K562 (cell line): Measurements from ENCODE around the gene CDR2L. TPM values are rescaled to one million over a fixed set of nuclear protein-coding genes. Genes with fewer than 3 reads are reported as not detected.

Experiments used
- BACH1 ChIP-seq: fragments of 200-800 bp; sonication (Bioruptor generic); IDR thresholded peaks from 2 replicates; pipeline ENCODE4 v1.6.1; 2016; ENCODE audit warnings: missing genetic modification characterization, missing compliant biosample characterization
- E2F4 ChIP-seq: sonication (generic); formaldehyde crosslinking; IDR thresholded peaks from 2 replicates; pipeline ENCODE4 v1.8.0; 2022; ENCODE audit warnings: mild to moderate bottlenecking, low read depth, missing genetic modification reagents
- EP400 ChIP-seq: fragments of 450-650 bp; IDR thresholded peaks from 2 replicates; pipeline ENCODE4 v1.6.1; 2017; ENCODE audit warnings: antibody characterized with exemption, mild to moderate bottlenecking, moderate library complexity
- ETV1 ChIP-seq: fragments of 450-650 bp; conservative IDR thresholded peaks from 2 replicates; pipeline ENCODE4 v1.6.1; 2016; ENCODE audit warnings: missing genetic modification characterization, control low read depth, low read depth, missing compliant biosample characterization
- MLX ChIP-seq, 2 experiments: fragments of 450-650 bp in 1 of 2; sonication (generic) in 1 of 2; formaldehyde crosslinking; conservative IDR thresholded peaks; 2 replicates each; pipeline versions ENCODE4 v1.4.0 to v1.8.1; 2020 to 2022; ENCODE audit warnings: mild to moderate bottlenecking in 1 of 2, missing genetic modification reagents in 1 of 2
- PTTG1 ChIP-seq: fragments of 450-650 bp; IDR thresholded peaks from 2 replicates; pipeline ENCODE4 v1.6.1; 2016; ENCODE audit warnings: low read depth, mild to moderate bottlenecking, missing genetic modification characterization, missing compliant biosample characterization
- RAD51 ChIP-seq: fragments of 450-650 bp; IDR thresholded peaks from 2 replicates; pipeline ENCODE4 v1.7.1; 2016; ENCODE audit warnings: low read depth, mild to moderate bottlenecking, borderline replicate concordance
- SETDB1 ChIP-seq: IDR thresholded peaks from one replicate; pipeline ENCODE4 v1.6.1; 2012; ENCODE audit warnings: low read length, control low read depth, inconsistent platforms
- SIX5 ChIP-seq, 2 experiments: IDR thresholded peaks; 2 replicates each; pipeline ENCODE4 v1.6.1; 2011; ENCODE audit warnings: low read length in 2 of 2, borderline replicate concordance in 1 of 2, low read depth in 1 of 2, mild to moderate bottlenecking in 1 of 2, moderate library complexity in 1 of 2; ENCODE audit not compliant: insufficient read depth in 1 of 2
- ZBTB40 ChIP-seq, 2 experiments: fragments of 450-650 bp in 1 of 2; sonication (generic) in 1 of 2; formaldehyde crosslinking in 1 of 2; IDR thresholded peaks; 2 replicates each; pipeline versions ENCODE4 v1.7.1 to v1.9.0; 2016 to 2022; ENCODE audit warnings: inconsistent platforms in 1 of 2, mild to moderate bottlenecking in 1 of 2, missing genetic modification reagents in 1 of 2
- ZFP91 ChIP-seq: sonication (generic); formaldehyde crosslinking; IDR thresholded peaks from 2 replicates; pipeline ENCODE4 v1.8.0; 2022; ENCODE audit warnings: mild to moderate bottlenecking, missing genetic modification reagents
- ZFX ChIP-seq: sonication (generic); formaldehyde crosslinking; IDR thresholded peaks from 2 replicates; pipeline ENCODE4 v1.8.0; 2022; ENCODE audit warnings: mild to moderate bottlenecking, missing genetic modification reagents, moderate library complexity
- ZNF3 ChIP-seq: fragments of 250-450 bp; sonication (Bioruptor Pico); IDR thresholded peaks from 2 replicates; pipeline ENCODE4 v1.5.0; 2021; ENCODE audit warnings: mild to moderate bottlenecking, moderate library complexity
- polyA plus RNA-seq, 8 experiments: library from polyadenylated mRNA; depleted of rRNA in 4 of 8; stranded (reverse) in 5 of 8; unstranded in 3 of 8; fragments of >200 nt; fragmentation: Nextera tagmentation in 2 of 8; fragmentation: Illumina TruSeq in 1 of 8; extraction: Ambion mirVana in 2 of 8; extraction: Trizol in 1 of 8; gene quantifications; 2 replicates each; pipeline versions ENCODE4 v1.2.1 to v1.2.3, GENCODE V29; 2011 to 2014; ENCODE audit warnings: inconsistent platforms in 1 of 8, missing spikeins in 1 of 8
- total RNA-seq, 7 experiments: library from RNA; depleted of rRNA in 6 of 7; stranded (reverse); fragments of >200 nt in 6 of 7; fragmentation: Illumina TruSeq in 2 of 7; extraction: Trizol in 2 of 7; gene quantifications; 2 replicates each; pipeline versions ENCODE4 v1.2.1 to v1.2.3, GENCODE V29; 2011 to 2021; ENCODE audit warnings: low replicate concordance in 1 of 7

Gene CDR2L
- total and polyA plus RNA-seq, 9 of the 15 experiments (the other 6 are each of a cell fraction or from before 2014, with no cell fraction given): 2.7 to 16.0 (median 7.3) TPM

- no peak for TF ChIP-seq RAD51
- no peak for TF ChIP-seq E2F4
- no peak for TF ChIP-seq ZNF3 (CRISPR knock-in tag)
- no peak for TF ChIP-seq SETDB1
- TF ChIP-seq BACH1: no peak
- TF ChIP-seq EP400: peak; percentile 64
- no peak for TF ChIP-seq MLX (CRISPR knock-in tag; conservative IDR thresholded peaks at IDR 0.05)
- TF ChIP-seq ETV1 (tag): 0 out of 2 replicates have a peak, but pooled peaks have one; percentile 46
- peak; percentile 67 for TF ChIP-seq ZFX (CRISPR knock-in tag)
- peak; percentile 36; the same call in 1 of the 2 replicates for TF ChIP-seq ZBTB40 (IDR thresholded peaks at IDR 0.05)
- TF ChIP-seq ZBTB40 (CRISPR knock-in tag; IDR thresholded peaks at IDR 0.05): no peak
- TF ChIP-seq PTTG1 (tag): no peak
- TF ChIP-seq ZFP91 (CRISPR knock-in tag): no peak
- TF ChIP-seq SIX5 (IDR thresholded peaks at IDR 0.05; ENCODE audit: borderline replicate concordance in 1 of 2, insufficient read depth in 1 of 2, low read depth in 1 of 2, low read length in 2 of 2): no peak
Observed at GRCh38 chr17:74987909-74988711, 678 bp downstream of the CDR2L start (continued).
